Colonic mucosa (tissue), 4 donors: ENCODE data around the gene APC2. TPM values are rescaled to one million over a fixed set of nuclear protein-coding genes. Genes with fewer than 3 reads are reported as not detected.

Source experiments
- DNase-seq: peaks from one replicate; pipeline ENCODE4 v3.0.0-alpha.2; 2020
- H3K27ac ChIP-seq: fragments of 200-600 bp; one replicate; pipeline ENCODE4 v1.8.0; 2021
- H3K27me3 ChIP-seq: fragments of 200-600 bp; one replicate; pipeline ENCODE4 v1.8.0; 2021
- H3K36me3 ChIP-seq: fragments of 200-600 bp; one replicate; pipeline ENCODE4 v1.8.0; 2021
- H3K4me1 ChIP-seq: fragments of 200-600 bp; one replicate; pipeline ENCODE4 v1.8.0; 2021; ENCODE audit warnings: mild to moderate bottlenecking
- H3K4me3 ChIP-seq: fragments of 200-600 bp; one replicate; pipeline ENCODE4 v1.8.0; 2021
- H3K9ac ChIP-seq, 2 donors: one replicate each; pipeline ENCODE4 v1.7.0; 2013; ENCODE audit warnings: control low read depth in 2 of 2, low read depth in 2 of 2, low read length in 2 of 2
- H3K9me3 ChIP-seq: fragments of 200-600 bp; one replicate; pipeline ENCODE4 v1.8.0; 2021
- CTCF ChIP-seq: fragments of 200-600 bp; IDR thresholded peaks from one replicate; pipeline ENCODE4 v1.8.0; 2022; ENCODE audit warnings: antibody characterized with exemption, mild to moderate bottlenecking
- intact Hi-C: fragments of 100-400 bp; cut with DNase I; formaldehyde crosslinking; loops from one replicate; pipeline ENCODE4 v1.14.1; 2022
- total RNA-seq, 2 donors: library from RNA; stranded (reverse); fragmentation: NEBNext Ultra II Directional in 1 of 2; extraction: Animal tissue kit (Norgen Biotek cat#: 25700) in 1 of 2; gene quantifications; one replicate each; pipeline ENCODE4 v1.2.1, GENCODE V29; 2021
- donor health status: healthy.
- donor health status: DM: no; HTN: no; CAD: no.
- donor health status: DM: no; HTN: no; CAD: no.

Gene APC2
- total RNA-seq, 2 donors from 2014 or later, result 0.05 to 0.42 TPM

GRCh38 chr19:1501200-1501595 lies 51.3 kb downstream of the APC2 start:
- Histone ChIP-seq H3K36me3 (no peaks in the 10 kb centered on the region), H3K27me3 (peaks cover 19% of the 10 kb centered on the region), H3K4me3 (no peak overlapping the region), H3K9ac (no peak overlapping the region), H3K27ac (no peak overlapping the region), H3K4me1 (peaks cover 7% of the 10 kb centered on the region), H3K9me3 (no peaks in the 10 kb centered on the region)
- no peak for TF ChIP-seq CTCF
- intact Hi-C loops, result no loop called here
- no peak for DNase-seq

GRCh38 chr19:1502433-1503088 lies 52.6 kb downstream of the APC2 start:
- peaks cover 19% of the 10 kb centered on the region for H3K27me3 ChIP-seq
- intact Hi-C loops, result no loop called here
- H3K9me3 ChIP-seq, result no peaks in the 10 kb centered on the region
- TF ChIP-seq CTCF, result no peak
- H3K4me3 ChIP-seq, result peak overlapping the region; percentile 5
- H3K27ac ChIP-seq, result no peak overlapping the region
- peaks cover 7% of the 10 kb centered on the region for H3K4me1 ChIP-seq
- H3K9ac ChIP-seq, result peak overlapping the region in 1 of 2 donors; percentile 12
- no peak for DNase-seq
- H3K36me3 ChIP-seq, result no peaks in the 10 kb centered on the region

GRCh38 chr19:1503089-1503924 lies 53.4 kb downstream of the APC2 start:
- H3K36me3 ChIP-seq, result no peaks in the 10 kb centered on the region
- DNase-seq, result peak; percentile 62
- peak overlapping the region in 1 of 2 donors; percentile 12 for H3K9ac ChIP-seq
- no peaks in the 10 kb centered on the region for H3K9me3 ChIP-seq
- H3K4me1 ChIP-seq, result peaks cover 7% of the 10 kb centered on the region
- H3K27ac ChIP-seq, result no peak overlapping the region
- peak overlapping the region; percentile 5 for H3K4me3 ChIP-seq
- intact Hi-C loops, result no loop called here
- peaks cover 19% of the 10 kb centered on the region for H3K27me3 ChIP-seq
- TF ChIP-seq CTCF, result peak; percentile 85

- Histone ChIP-seq H3K9ac (no peak overlapping the region), H3K4me3 (no peak overlapping the region), H3K9me3 (no peaks in the 10 kb centered on the region), H3K27ac (no peak overlapping the region), H3K36me3 (no peaks in the 10 kb centered on the region), H3K4me1 (peaks cover 7% of the 10 kb centered on the region), H3K27me3 (peaks cover 19% of the 10 kb centered on the region)
- no peak for TF ChIP-seq CTCF
- intact Hi-C loops, result no loop called here
- DNase-seq, result no peak
Observed at GRCh38 chr19:1503925-1504773, 54.2 kb downstream of the APC2 start.

GRCh38 chr19:1505012-1505411 lies 55.1 kb downstream of the APC2 start:
- H3K4me3 ChIP-seq, result no peak overlapping the region
- peaks cover 7% of the 10 kb centered on the region for H3K4me1 ChIP-seq
- TF ChIP-seq CTCF, result no peak
- no peak for DNase-seq
- H3K36me3 ChIP-seq, result no peaks in the 10 kb centered on the region
- H3K27me3 ChIP-seq, result peaks cover 19% of the 10 kb centered on the region
- no peaks in the 10 kb centered on the region for H3K9me3 ChIP-seq
- intact Hi-C loops, result no loop called here
- H3K27ac ChIP-seq, result no peak overlapping the region
- H3K9ac ChIP-seq, result no peak overlapping the region
